ENCODE measurements around the gene GABARAP. TPM values are rescaled to one million over a fixed set of nuclear protein-coding genes. Genes with fewer than 3 reads are reported as not detected.
"Not testable (repeated sequence)": the region's sequence is repeated elsewhere in the genome, so short reads cannot be mapped to it uniquely, and the experiment has no call there.

GABARAP gene
- polyA plus RNA-seq, 1 donor from 2014 or later, result 384 TPM

GRCh38 chr17:7249214-7249613 is 7.0 kb upstream of the GABARAP start:
- no peaks in the 10 kb centered on the region for H3K36me3 ChIP-seq (ENCODE audit: insufficient read depth, low read length)
- no peak overlapping the region for H3K9ac ChIP-seq (ENCODE audit: low read length)
- H3K9me2 ChIP-seq (ENCODE audit: insufficient read depth, low read length), result no peaks in the 10 kb centered on the region
- H3F3A ChIP-seq (ENCODE audit: insufficient read depth, low read length, poor library complexity, severe bottlenecking), result no peaks in the 10 kb centered on the region
- peak overlapping the region; percentile 51 for H3K4me2 ChIP-seq (ENCODE audit: low read length)
- no peaks in the 10 kb centered on the region for H3K27me3 ChIP-seq (ENCODE audit: insufficient read depth, low read depth, low read length)
- peaks cover 55% of the 10 kb centered on the region for H3K79me2 ChIP-seq (replicated peaks; ENCODE audit: insufficient read depth, low read length)
- H2AFZ ChIP-seq (ENCODE audit: low read depth, low read length), result no peak overlapping the region
- H3K9me3 ChIP-seq (ENCODE audit: low read length), result no peaks in the 10 kb centered on the region
- no peak overlapping the region for H3K27ac ChIP-seq (ENCODE audit: low read length)
- H4K20me1 ChIP-seq (ENCODE audit: insufficient read depth), result no peaks in the 10 kb centered on the region
- H3K4me3 ChIP-seq (ENCODE audit: low read length), result peak overlapping the region; percentile 70
- TF ChIP-seq MXI1 (conservative IDR thresholded peaks at IDR 0.05; ENCODE audit: poor library complexity, severe bottlenecking) (no peak), REST (IDR thresholded peaks at IDR 0.05; ENCODE audit: borderline replicate concordance) (no peak)

GRCh38 chr17:7248796-7249195 is 6.5 kb upstream of the GABARAP start:
- Histone ChIP-seq H3K36me3 (ENCODE audit: insufficient read depth, low read length) (no peaks in the 10 kb centered on the region), H4K20me1 (ENCODE audit: insufficient read depth) (no peaks in the 10 kb centered on the region), H3F3A (ENCODE audit: insufficient read depth, low read length, poor library complexity, severe bottlenecking) (no peaks in the 10 kb centered on the region), H3K4me2 (ENCODE audit: low read length) (peak overlapping the region; percentile 51), H3K4me3 (ENCODE audit: low read length) (peak overlapping the region; percentile 70), H3K79me2 (replicated peaks; ENCODE audit: insufficient read depth, low read length) (peaks cover 52% of the 10 kb centered on the region), H2AFZ (ENCODE audit: low read depth, low read length) (no peak overlapping the region), H3K27ac (ENCODE audit: low read length) (no peak overlapping the region), H3K9me2 (ENCODE audit: insufficient read depth, low read length) (no peaks in the 10 kb centered on the region), H3K9me3 (ENCODE audit: low read length) (no peaks in the 10 kb centered on the region), H3K27me3 (ENCODE audit: insufficient read depth, low read depth, low read length) (no peaks in the 10 kb centered on the region), H3K9ac (ENCODE audit: low read length) (no peak overlapping the region)
- TF ChIP-seq RAD21 (conservative IDR thresholded peaks at IDR 0.05) (no peak), TAF1 (IDR thresholded peaks at IDR 0.05; ENCODE audit: low read depth) (no peak)

GRCh38 chr17:7246779-7247178 is 4.5 kb upstream of the GABARAP start:
- H2AFZ ChIP-seq (ENCODE audit: low read depth, low read length), result no peak overlapping the region
- no peaks in the 10 kb centered on the region for H3K36me3 ChIP-seq (ENCODE audit: insufficient read depth, low read length)
- H3K27ac ChIP-seq (ENCODE audit: low read length), result no peak overlapping the region
- H3K4me2 ChIP-seq (ENCODE audit: low read length), result no peak overlapping the region
- TF ChIP-seq REST (IDR thresholded peaks at IDR 0.05; ENCODE audit: borderline replicate concordance) (no peak), CTCF (IDR thresholded peaks at IDR 0.05; ENCODE audit: poor library complexity, severe bottlenecking) (no peak), TAF1 (IDR thresholded peaks at IDR 0.05; ENCODE audit: low read depth) (no peak), SMC3 (conservative IDR thresholded peaks at IDR 0.05; ENCODE audit: poor library complexity) (no peak), MXI1 (conservative IDR thresholded peaks at IDR 0.05; ENCODE audit: poor library complexity, severe bottlenecking) (no peak), EZH2 (IDR thresholded peaks at IDR 0.05; ENCODE audit: borderline replicate concordance, insufficient read depth, low read length, poor library complexity, severe bottlenecking) (no peak), EP300 (conservative IDR thresholded peaks at IDR 0.05; ENCODE audit: poor library complexity, severe bottlenecking) (no peak), POLR2AphosphoS5 (IDR thresholded peaks at IDR 0.05) (no peak)
- H3K9me2 ChIP-seq (ENCODE audit: insufficient read depth, low read length), result no peaks in the 10 kb centered on the region
- no peak overlapping the region for H3K9ac ChIP-seq (ENCODE audit: low read length)
- no peaks in the 10 kb centered on the region for H3F3A ChIP-seq (ENCODE audit: insufficient read depth, low read length, poor library complexity, severe bottlenecking)
- H3K9me3 ChIP-seq (ENCODE audit: low read length), result no peaks in the 10 kb centered on the region
- no peak overlapping the region for H3K4me3 ChIP-seq (ENCODE audit: low read length)
- H3K79me2 ChIP-seq (replicated peaks; ENCODE audit: insufficient read depth, low read length), result peaks cover 50% of the 10 kb centered on the region
- H3K27me3 ChIP-seq (ENCODE audit: insufficient read depth, low read depth, low read length), result no peaks in the 10 kb centered on the region
- no peaks in the 10 kb centered on the region for H4K20me1 ChIP-seq (ENCODE audit: insufficient read depth)

- peak overlapping the region; percentile 99 for H3K9ac ChIP-seq (ENCODE audit: low read length)
- H3K79me2 ChIP-seq (replicated peaks; ENCODE audit: insufficient read depth, low read length), result peaks cover 48% of the 10 kb centered on the region
- peak overlapping the region; percentile 75 for H3K4me3 ChIP-seq (ENCODE audit: low read length)
- H3K27me3 ChIP-seq (ENCODE audit: insufficient read depth, low read depth, low read length); H2AFZ ChIP-seq (ENCODE audit: low read depth, low read length); H3K36me3 ChIP-seq (ENCODE audit: insufficient read depth, low read length); H3K4me2 ChIP-seq (ENCODE audit: low read length); H3F3A ChIP-seq (ENCODE audit: insufficient read depth, low read length, poor library complexity, severe bottlenecking); H4K20me1 ChIP-seq (ENCODE audit: insufficient read depth); H3K9me3 ChIP-seq (ENCODE audit: low read length); H3K9me2 ChIP-seq (ENCODE audit: insufficient read depth, low read length): not testable (repeated sequence)
- H3K27ac ChIP-seq (ENCODE audit: low read length), result peak overlapping the region; percentile 99
These were observed 1.6 kb upstream of the GABARAP start for GRCh38 chr17:7243838-7244237.
